BE2C (cell line): ENCODE results near the gene CASZ1.
A peak's percentile ranks its signal among the peaks of the same experiment; 100 is the strongest.

Experiments
- DNase-seq: peaks from one replicate; pipeline ENCODE4 v3.0.0-alpha.2; 2020
- H3K27me3 ChIP-seq: fragments of 250-450 bp; sonication (Bioruptor Pico); 2 replicates; pipeline ENCODE4 v1.5.1; 2020; ENCODE audit warnings: mild to moderate bottlenecking
- H3K36me3 ChIP-seq: fragments of 250-450 bp; sonication (Bioruptor Pico); 2 replicates; pipeline ENCODE4 v1.5.1; 2020; ENCODE audit warnings: mild to moderate bottlenecking
- H3K4me1 ChIP-seq: fragments of 250-450 bp; sonication (Bioruptor Pico); 2 replicates; pipeline ENCODE4 v1.5.1; 2020
- H3K4me3 ChIP-seq: 2 replicates; pipeline ENCODE4 v1.5.1; 2011; ENCODE audit warnings: low read depth, low read length
- H3K9me3 ChIP-seq: fragments of 250-450 bp; sonication (Bioruptor Pico); 2 replicates; pipeline ENCODE4 v1.5.1; 2020
- CTCF ChIP-seq: IDR thresholded peaks from 2 replicates; pipeline ENCODE4 v1.5.1; 2012; ENCODE audit warnings: mild to moderate bottlenecking, low read depth, low read length

CASZ1 gene

GRCh38 chr1:10738061-10739058 is 58.1 kb downstream of the CASZ1 start:
- no peak for DNase-seq
- H3K27me3 ChIP-seq, result no peaks in the 10 kb centered on the region

GRCh38 chr1:10737651-10738050 is 58.8 kb downstream of the CASZ1 start:
- no peak for DNase-seq
- Histone ChIP-seq H3K4me1 (no peaks in the 10 kb centered on the region; the same call in 1 of the 2 replicates), H3K36me3 (no peaks in the 10 kb centered on the region), H3K27me3 (no peaks in the 10 kb centered on the region), H3K4me3 (no peak overlapping the region), H3K9me3 (no peaks in the 10 kb centered on the region)
- TF ChIP-seq CTCF, result no peak

More at GRCh38 chr1:10738061-10739058, 58.1 kb downstream of the CASZ1 start:
- Histone ChIP-seq H3K9me3 (no peaks in the 10 kb centered on the region), H3K36me3 (no peaks in the 10 kb centered on the region), H3K4me1 (no peaks in the 10 kb centered on the region; the same call in 1 of the 2 replicates), H3K4me3 (no peak overlapping the region)
- TF ChIP-seq CTCF, result no peak

GRCh38 chr1:10736634-10737586 is 59.5 kb downstream of the CASZ1 start:
- Histone ChIP-seq H3K36me3 (no peaks in the 10 kb centered on the region), H3K4me3 (no peak overlapping the region), H3K4me1 (no peaks in the 10 kb centered on the region; the same call in 1 of the 2 replicates), H3K27me3 (no peaks in the 10 kb centered on the region), H3K9me3 (no peaks in the 10 kb centered on the region)
- DNase-seq, result no peak
- TF ChIP-seq CTCF, result no peak

GRCh38 chr1:10735563-10736305 is 60.7 kb downstream of the CASZ1 start:
- TF ChIP-seq CTCF, result no peak
- Histone ChIP-seq H3K4me3 (no peak overlapping the region), H3K27me3 (no peaks in the 10 kb centered on the region), H3K36me3 (no peaks in the 10 kb centered on the region), H3K4me1 (no peaks in the 10 kb centered on the region; the same call in 1 of the 2 replicates), H3K9me3 (no peaks in the 10 kb centered on the region)
- no peak for DNase-seq

GRCh38 chr1:10734962-10735544 is 61.4 kb downstream of the CASZ1 start:
- H3K4me1 ChIP-seq, result no peaks in the 10 kb centered on the region; the same call in 1 of the 2 replicates
- no peaks in the 10 kb centered on the region for H3K9me3 ChIP-seq
- peak; percentile 59 for DNase-seq
- no peak for TF ChIP-seq CTCF
- H3K4me3 ChIP-seq, result no peak overlapping the region
- no peaks in the 10 kb centered on the region for H3K36me3 ChIP-seq
- H3K27me3 ChIP-seq, result no peaks in the 10 kb centered on the region
